Smooth muscle cell of the pulmonary artery (primary cell): Measurements from ENCODE around the gene GPNMB. TPM values are rescaled to one million over a fixed set of nuclear protein-coding genes. Genes with fewer than 3 reads are reported as not detected.

Experiments
- total RNA-seq: library from RNA; depleted of rRNA; stranded (reverse); fragments of >200 nt; gene quantifications from 2 replicates; pipeline ENCODE4 v1.2.3, GENCODE V29; 2014

Gene GPNMB
- 205 and 214 TPM in 2 replicates for total RNA-seq

GRCh38 chr7:23246555-23246954, at the start of gene GPNMB:
Gene GPNMB (plus strand): TSS chr7:23246775. CDS start chr7:23246858, 83 bp downstream.

GRCh38 chr7:23298885-23299769, 52.6 kb downstream of the GPNMB start, which contains the start of gene MALSU1:
Gene MALSU1 (plus strand): TSS chr7:23299339. CDS start chr7:23299353, 14 bp downstream.

Other genes starting within 250 kb of the GPNMB start
- 106 and 170 TPM in 2 replicates for gene HYCC1, start 232.6 kb upstream of the GPNMB start, total RNA-seq
- gene KLHL7, start 141.0 kb upstream of the GPNMB start, total RNA-seq = 31.0 and 33.9 TPM in 2 replicates
- gene NUP42, start 64.7 kb upstream of the GPNMB start, total RNA-seq = 25.5 and 28.7 TPM in 2 replicates
- gene MALSU1, start 52.6 kb downstream of the GPNMB start, total RNA-seq = 84.1 and 94.2 TPM in 2 replicates
- 20.2 and 77.8 TPM in 2 replicates for gene IGF2BP3, start 223.7 kb downstream of the GPNMB start, total RNA-seq